ENCODE results near the gene SRD5A1. TPM values are rescaled to one million over a fixed set of nuclear protein-coding genes. Genes with fewer than 3 reads are reported as not detected.

SRD5A1 gene
- total RNA-seq, 3 donors from 2014 or later: 3.6 to 10.6 (median 7.0) TPM

- Histone ChIP-seq H3K36me3 (no peaks in the 10 kb centered on the region), H3K9me3 (no peaks in the 10 kb centered on the region), H3K4me3 (peak overlapping the region; percentile 53 to 82 (median 82)), H3K27me3 (no peaks in the 10 kb centered on the region), H3K27ac (no peak overlapping the region), H3K4me1 (peaks cover 0 to 30% of the 10 kb centered on the region in 2 donors)
- intact Hi-C loops (cut with DNase I; ENCODE audit: low total_unique reads): no loop called here
- no peak for TF ChIP-seq CTCF (IDR thresholded peaks at IDR 0.05)
- TF ChIP-seq POLR2AphosphoS5 (IDR thresholded peaks at IDR 0.05): no peak
- no peak for TF ChIP-seq POLR2A (IDR thresholded peaks at IDR 0.05)
- peak; percentile 13 to 15 for DNase-seq (ENCODE audit: low spot score in 2 of 2)
These were observed 82.0 kb downstream of the SRD5A1 start for GRCh38 chr5:6715271-6715670.

DNA sequence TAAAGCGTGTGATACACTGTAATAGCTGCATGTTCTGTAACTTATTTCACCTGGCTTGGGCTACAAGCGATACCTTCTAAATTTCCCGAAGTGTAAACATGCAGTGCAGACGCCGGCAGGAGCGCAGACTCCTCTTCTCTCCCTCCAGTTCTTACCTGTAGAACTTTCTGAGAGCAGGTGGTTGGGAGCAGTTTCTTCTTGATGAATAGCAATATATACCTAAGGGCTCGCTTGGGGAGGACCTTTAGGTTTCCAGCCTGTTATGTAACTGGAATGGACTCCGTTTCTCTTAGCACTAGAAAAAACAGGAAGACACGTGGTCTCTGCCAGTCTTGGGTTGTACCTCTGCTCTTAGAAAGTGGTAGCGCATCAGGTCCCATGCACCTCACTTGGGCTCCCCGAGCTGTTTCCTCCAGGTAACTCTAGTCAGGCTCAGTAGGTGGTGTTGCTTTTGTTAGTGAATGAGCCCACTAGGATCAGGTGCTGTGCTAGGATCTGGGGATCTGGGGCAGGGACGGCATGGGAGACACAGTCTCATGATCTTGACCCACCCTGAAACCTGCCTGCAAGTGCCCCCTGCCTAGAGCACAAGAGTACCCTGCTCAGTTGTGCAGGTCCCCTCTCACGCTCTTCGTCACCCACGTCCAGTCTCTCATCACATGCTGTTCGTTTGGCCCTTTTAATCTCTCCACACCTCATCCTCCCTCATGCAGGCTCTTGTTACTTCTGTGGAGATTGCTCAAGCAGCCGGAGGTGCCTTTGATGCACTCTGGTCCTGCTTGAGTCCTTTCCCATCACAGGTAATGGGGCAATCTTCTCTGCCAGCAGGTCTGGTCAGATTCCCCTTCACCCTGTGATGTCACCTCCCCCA is 82.8 kb downstream of the SRD5A1 start:
- no peaks in the 10 kb centered on the region for H3K9me3 ChIP-seq
- no peaks in the 10 kb centered on the region for H3K27me3 ChIP-seq
- peak overlapping the region; percentile 22 to 82 (median 82) for H3K4me3 ChIP-seq
- peak in 1 of 2 donors; percentile 14 for DNase-seq (ENCODE audit: low spot score in 2 of 2)
- H3K27ac ChIP-seq: no peak overlapping the region
- intact Hi-C loops (cut with DNase I; ENCODE audit: low total_unique reads): no loop called here
- TF ChIP-seq POLR2AphosphoS5 (IDR thresholded peaks at IDR 0.05) (no peak), POLR2A (IDR thresholded peaks at IDR 0.05) (no peak), CTCF (IDR thresholded peaks at IDR 0.05) (no peak)
- H3K4me1 ChIP-seq: peaks cover 0 to 30% of the 10 kb centered on the region in 2 donors
- no peaks in the 10 kb centered on the region for H3K36me3 ChIP-seq

DNA sequence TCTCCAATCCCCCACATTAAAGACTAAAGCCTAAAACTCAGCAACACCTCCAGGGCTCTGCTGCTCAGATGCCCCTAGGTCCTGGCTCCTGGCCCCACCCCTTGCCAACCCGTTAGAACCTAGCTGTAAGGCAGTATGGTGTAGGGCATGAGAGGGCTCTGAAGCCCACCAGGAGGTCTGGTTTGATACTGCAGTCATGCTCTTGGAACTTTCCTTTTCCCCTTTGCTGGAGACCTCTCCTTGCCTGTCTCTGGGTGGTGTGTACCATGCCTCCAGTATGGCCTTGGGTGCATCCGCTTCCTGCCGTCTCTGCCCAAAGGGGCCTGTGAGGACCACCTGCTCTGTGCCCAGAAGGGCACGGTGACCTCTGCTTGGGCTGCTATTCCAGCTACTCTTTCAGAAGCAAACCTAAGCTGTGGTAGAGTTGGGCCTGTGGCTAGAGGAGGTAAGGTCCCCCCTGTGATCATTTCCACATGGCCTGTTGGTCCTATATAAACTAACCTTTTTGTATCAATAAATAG is 83.4 kb downstream of the SRD5A1 start:
- TF ChIP-seq POLR2AphosphoS5 (IDR thresholded peaks at IDR 0.05): no peak
- TF ChIP-seq CTCF (IDR thresholded peaks at IDR 0.05): no peak
- no peak for TF ChIP-seq POLR2A (IDR thresholded peaks at IDR 0.05)
- peak overlapping the region in 1 of 2 donors; percentile 27 for H3K27ac ChIP-seq
- intact Hi-C loops (cut with DNase I; ENCODE audit: low total_unique reads): no loop called here
- H3K4me1 ChIP-seq: peaks cover 0 to 28% of the 10 kb centered on the region in 2 donors
- peak overlapping the region in 2 of 3 donors; percentile 82 for H3K4me3 ChIP-seq
- no peaks in the 10 kb centered on the region for H3K9me3 ChIP-seq
- no peaks in the 10 kb centered on the region for H3K27me3 ChIP-seq
- DNase-seq (ENCODE audit: low spot score in 2 of 2): peak; percentile 9 to 35
- no peaks in the 10 kb centered on the region for H3K36me3 ChIP-seq

DNA sequence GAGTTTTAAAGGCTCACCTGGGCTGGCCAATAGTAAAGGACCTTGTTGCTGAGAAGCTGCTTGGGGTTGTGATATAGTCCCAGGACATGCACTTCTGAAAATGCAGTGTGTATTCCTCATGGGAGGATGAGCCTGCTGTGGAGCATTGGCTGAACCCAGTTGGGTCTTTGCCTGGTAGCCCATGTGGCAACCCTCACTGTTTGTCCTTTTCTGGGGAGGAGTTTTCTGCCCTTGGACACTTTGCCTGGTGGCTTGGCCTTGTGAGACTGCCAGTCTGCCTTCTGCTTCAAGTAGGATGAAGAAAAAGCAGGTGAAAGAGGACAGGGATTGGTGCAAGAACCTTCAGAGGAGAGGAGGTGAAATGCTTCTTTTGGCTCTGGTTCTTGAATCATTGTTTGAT is 84.0 kb downstream of the SRD5A1 start:
- Histone ChIP-seq H3K4me3 (no peak overlapping the region), H3K4me1 (peaks cover 0 to 24% of the 10 kb centered on the region in 2 donors), H3K36me3 (no peaks in the 10 kb centered on the region), H3K9me3 (no peaks in the 10 kb centered on the region), H3K27me3 (no peaks in the 10 kb centered on the region), H3K27ac (no peak overlapping the region)
- peak in 1 of 2 donors; percentile 11 for DNase-seq (ENCODE audit: low spot score in 2 of 2)
- TF ChIP-seq POLR2A (IDR thresholded peaks at IDR 0.05) (no peak), CTCF (IDR thresholded peaks at IDR 0.05) (no peak), POLR2AphosphoS5 (IDR thresholded peaks at IDR 0.05) (no peak)
- intact Hi-C loops (cut with DNase I; ENCODE audit: low total_unique reads): no loop called here

DNA sequence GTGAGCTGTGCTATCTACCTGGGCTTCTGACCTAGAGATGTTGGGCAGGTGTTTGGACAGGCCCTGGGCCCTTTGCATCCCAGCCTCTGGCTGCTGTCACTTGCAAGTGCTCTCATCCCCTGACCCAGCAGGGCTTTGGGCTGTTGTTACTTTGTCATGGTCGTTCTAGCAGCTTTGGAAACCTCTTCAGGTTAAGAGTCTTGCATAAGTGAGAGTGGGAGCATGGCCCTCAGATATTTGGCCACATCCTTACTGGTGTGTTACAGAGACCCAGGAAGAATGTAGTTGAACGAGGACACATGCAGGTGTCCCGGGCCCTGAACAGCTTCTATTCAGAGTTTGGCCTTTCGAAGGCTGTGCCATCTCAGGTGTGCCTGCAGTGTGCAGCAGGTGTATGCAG is 84.4 kb downstream of the SRD5A1 start:
- H3K27ac ChIP-seq: no peak overlapping the region
- H3K4me3 ChIP-seq: peak overlapping the region in 1 of 3 donors; percentile 10
- TF ChIP-seq CTCF (IDR thresholded peaks at IDR 0.05): no peak
- TF ChIP-seq POLR2AphosphoS5 (IDR thresholded peaks at IDR 0.05): no peak
- no peak for TF ChIP-seq POLR2A (IDR thresholded peaks at IDR 0.05)
- no peaks in the 10 kb centered on the region for H3K27me3 ChIP-seq
- peaks cover 0 to 24% of the 10 kb centered on the region in 2 donors for H3K4me1 ChIP-seq
- no peaks in the 10 kb centered on the region for H3K9me3 ChIP-seq
- peak in 1 of 2 donors; percentile 6 for DNase-seq (ENCODE audit: low spot score in 2 of 2)
- intact Hi-C loops (cut with DNase I; ENCODE audit: low total_unique reads): no loop called here
- no peaks in the 10 kb centered on the region for H3K36me3 ChIP-seq
